GDM1 (cell line): ENCODE measurements around the gene PSMB7.
"Not testable (repeated sequence)": the region's sequence is repeated elsewhere in the genome, so short reads cannot be mapped to it uniquely, and the experiment has no call there.

Experiments used
- DNase-seq: peaks from one replicate; lab custom pipeline; 2025; lab: John Stamatoyannopoulos, UW

The PSMB7 gene

GRCh38 chr9:124443625-124444024 is 28.4 kb upstream of the PSMB7 start:
- DNase-seq, result no peak

- no peak for DNase-seq
These were observed 27.6 kb upstream of the PSMB7 start for GRCh38 chr9:124442826-124443225.

GRCh38 chr9:124442379-124442778 is 27.1 kb upstream of the PSMB7 start:
- DNase-seq, result no peak

GRCh38 chr9:124441291-124441690 is 26.0 kb upstream of the PSMB7 start:
- no peak for DNase-seq

- DNase-seq, result no peak
These were observed 25.5 kb upstream of the PSMB7 start for GRCh38 chr9:124440786-124441185.

GRCh38 chr9:124439686-124440243 is 24.5 kb upstream of the PSMB7 start:
- no peak for DNase-seq

GRCh38 chr9:124439086-124439485 is 23.8 kb upstream of the PSMB7 start:
- DNase-seq, result no peak

- DNase-seq, result no peak
These were observed 22.8 kb upstream of the PSMB7 start for GRCh38 chr9:124438091-124438490.

- no peak for DNase-seq
These were observed 21.8 kb upstream of the PSMB7 start for GRCh38 chr9:124437086-124437485.

GRCh38 chr9:124436320-124436719 is 21.1 kb upstream of the PSMB7 start:
- peak; percentile 18 for DNase-seq

GRCh38 chr9:124429530-124429867 is 14.3 kb upstream of the PSMB7 start:
- no peak for DNase-seq

- DNase-seq, result no peak
These were observed 13.7 kb upstream of the PSMB7 start for GRCh38 chr9:124428751-124429529.

GRCh38 chr9:124427281-124427680 is 12.0 kb upstream of the PSMB7 start:
- no peak for DNase-seq

GRCh38 chr9:124426361-124426760 is 11.1 kb upstream of the PSMB7 start:
- no peak for DNase-seq

GRCh38 chr9:124425733-124426132 is 10.5 kb upstream of the PSMB7 start:
- DNase-seq, result not testable (repeated sequence)

- DNase-seq, result no peak
These were observed 8.3 kb upstream of the PSMB7 start for GRCh38 chr9:124423591-124423990.

- DNase-seq, result no peak
These were observed 7.9 kb upstream of the PSMB7 start for GRCh38 chr9:124423155-124423554.

- DNase-seq, result no peak
These were observed 5.8 kb upstream of the PSMB7 start for GRCh38 chr9:124420991-124421543.

GRCh38 chr9:124419832-124420489 is 4.7 kb upstream of the PSMB7 start:
- DNase-seq, result no peak

GRCh38 chr9:124415852-124416484 is 726 bp upstream of the PSMB7 start:
- DNase-seq, result no peak

GRCh38 chr9:124414612-124415011 is 630 bp downstream of the PSMB7 start:
- no peak for DNase-seq

- DNase-seq, result no peak
These were observed 3.0 kb downstream of the PSMB7 start for GRCh38 chr9:124412228-124412575.
